Measurements from ENCODE around the gene PLAGL2.

GRCh38 chr20:32188376-32189122 is 19.0 kb downstream of the PLAGL2 start:
- TF ChIP-seq CTCF (IDR thresholded peaks at IDR 0.05) (no peak), POLR2A (IDR thresholded peaks at IDR 0.05) (no peak)

Measured in uterus (tissue), 2 donors.